ENCODE measurements around the gene INHBE. TPM values are rescaled to one million over a fixed set of nuclear protein-coding genes. Genes with fewer than 3 reads are reported as not detected.

Gene INHBE
- total RNA-seq, 2 donors from 2014 or later: not detected

- Histone ChIP-seq H3K27ac (no peak overlapping the region), H3K9me3 (no peaks in the 10 kb centered on the region), H3K36me3 (replicated peaks in 1 of 2; ENCODE audit: insufficient read depth in 1 of 2, low read depth in 2 of 2) (no peaks in the 10 kb centered on the region), H3K27me3 (no peaks in the 10 kb centered on the region), H3K4me3 (no peak overlapping the region), H3K4me1 (peaks cover 5% of the 10 kb centered on the region)
- 91 to 94% methylated on average over 6 of the region's 6 CpGs for WGBS, 2 donors
- TF ChIP-seq CTCF (IDR thresholded peaks at IDR 0.05) (no peak), POLR2A (IDR thresholded peaks at IDR 0.05) (no peak)
- DNase-seq (no peak), ATAC-seq (no peak)
- intact Hi-C loops (cut with DNase I): no loop called here
Observed at GRCh38 chr12:57446292-57446960, 8.7 kb upstream of the INHBE start.

DNA sequence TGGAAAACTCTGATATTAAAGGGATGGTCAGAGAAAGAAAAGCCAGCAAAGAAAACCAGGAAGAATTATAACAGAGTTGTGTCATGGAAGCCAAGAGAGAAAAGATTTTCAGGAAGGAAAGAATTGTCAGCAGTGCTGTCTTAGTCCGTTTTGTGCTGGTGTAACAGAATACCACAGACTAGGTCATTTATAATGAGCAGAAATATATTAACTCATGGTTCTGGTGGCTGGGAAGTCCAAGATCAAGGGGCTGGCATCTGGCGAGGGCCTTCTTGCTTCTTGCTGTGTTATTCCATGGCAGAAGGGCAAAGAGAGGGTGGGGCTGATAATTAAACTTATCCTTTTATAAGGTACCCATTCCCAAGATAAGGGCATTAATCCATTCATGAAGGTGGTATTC is 6.4 kb upstream of the INHBE start:
- no peak overlapping the region for H3K27ac ChIP-seq
- intact Hi-C loops (cut with DNase I): no loop called here
- no peaks in the 10 kb centered on the region for H3K36me3 ChIP-seq (replicated peaks in 1 of 2; ENCODE audit: insufficient read depth in 1 of 2, low read depth in 2 of 2)
- WGBS, 2 donors: 60 to 80% methylated on average over 2 of the region's 2 CpGs
- no peak for DNase-seq
- TF ChIP-seq POLR2A (IDR thresholded peaks at IDR 0.05) (no peak), CTCF (IDR thresholded peaks at IDR 0.05) (no peak)
- no peak for ATAC-seq
- H3K27me3 ChIP-seq: no peaks in the 10 kb centered on the region
- peaks cover 9% of the 10 kb centered on the region for H3K4me1 ChIP-seq
- no peaks in the 10 kb centered on the region for H3K9me3 ChIP-seq
- no peak overlapping the region for H3K4me3 ChIP-seq

- ATAC-seq (no peak), DNase-seq (no peak)
- 94% methylated on average over 7 of the region's 7 CpGs; no CpG with 5 or more reads in 1 of the 2 donors for WGBS, 2 donors
- Histone ChIP-seq H3K27me3 (no peaks in the 10 kb centered on the region), H3K4me3 (no peak overlapping the region), H3K4me1 (peaks cover 9% of the 10 kb centered on the region), H3K9me3 (no peaks in the 10 kb centered on the region), H3K27ac (no peak overlapping the region), H3K36me3 (replicated peaks in 1 of 2; ENCODE audit: insufficient read depth in 1 of 2, low read depth in 2 of 2) (no peaks in the 10 kb centered on the region)
- TF ChIP-seq POLR2A (IDR thresholded peaks at IDR 0.05): no peak
- TF ChIP-seq CTCF (IDR thresholded peaks at IDR 0.05): no peak
- intact Hi-C loops (cut with DNase I): no loop called here
Observed at GRCh38 chr12:57449375-57449774, 5.7 kb upstream of the INHBE start.

GRCh38 chr12:57450057-57450456 is 5.0 kb upstream of the INHBE start:
- Histone ChIP-seq H3K27ac (no peak overlapping the region), H3K4me1 (peaks cover 9% of the 10 kb centered on the region), H3K4me3 (no peak overlapping the region), H3K27me3 (no peaks in the 10 kb centered on the region), H3K36me3 (replicated peaks in 1 of 2; ENCODE audit: insufficient read depth in 1 of 2, low read depth in 2 of 2) (no peaks in the 10 kb centered on the region), H3K9me3 (no peaks in the 10 kb centered on the region)
- intact Hi-C loops (cut with DNase I): loop anchor here (5.0 kb wide), 1 partner anchor 148 kb away; no protein-coding TSS in a partner anchor
- no peak for TF ChIP-seq CTCF (IDR thresholded peaks at IDR 0.05)
- TF ChIP-seq POLR2A (IDR thresholded peaks at IDR 0.05): no peak
- 96 to 97% methylated on average over 3 of the region's 3 CpGs for WGBS, 2 donors
- ATAC-seq (no peak), DNase-seq (no peak)

DNA sequence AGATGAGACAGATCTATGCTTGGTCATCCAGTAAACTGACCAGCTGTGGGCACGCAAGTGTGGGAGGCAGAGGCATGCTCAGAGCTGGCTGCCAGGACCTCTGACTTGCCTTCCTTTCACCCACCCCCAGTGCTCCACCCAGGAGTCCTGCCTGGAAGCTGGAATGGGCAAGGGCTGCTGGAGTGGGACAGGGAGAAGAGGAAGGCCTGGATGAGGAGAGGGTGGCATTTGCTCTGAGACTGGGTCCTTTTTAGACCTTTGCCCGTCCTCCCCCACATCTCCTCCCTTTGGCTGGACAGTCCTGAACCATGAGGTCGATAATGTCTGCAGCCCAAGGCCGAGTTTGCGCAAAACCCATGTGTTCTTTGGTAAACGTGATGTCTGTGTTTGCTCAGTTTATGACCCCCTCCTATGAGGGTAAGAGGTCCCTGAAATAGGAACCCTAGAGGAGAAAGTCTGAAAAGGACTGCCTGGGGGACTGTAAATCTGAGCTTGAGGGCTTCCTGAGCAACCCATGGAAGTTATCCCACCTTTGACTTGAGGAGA is 3.8 kb upstream of the INHBE start:
- intact Hi-C loops (cut with DNase I): loop anchor here (5.0 kb wide), 1 partner anchor 149 kb away; no protein-coding TSS in a partner anchor
- ATAC-seq (peak; percentile 22), DNase-seq (peak in 1 of 4 donors; percentile 37)
- H3K9me3 ChIP-seq: no peaks in the 10 kb centered on the region
- no peaks in the 10 kb centered on the region for H3K36me3 ChIP-seq (replicated peaks in 1 of 2; ENCODE audit: insufficient read depth in 1 of 2, low read depth in 2 of 2)
- H3K4me3 ChIP-seq: no peak overlapping the region
- no peaks in the 10 kb centered on the region for H3K27me3 ChIP-seq
- H3K27ac ChIP-seq: no peak overlapping the region
- 26 to 45% methylated on average over 5 to 6 of the region's 6 CpGs for WGBS, 2 donors
- TF ChIP-seq CTCF (IDR thresholded peaks at IDR 0.05): no peak
- no peak for TF ChIP-seq POLR2A (IDR thresholded peaks at IDR 0.05)
- H3K4me1 ChIP-seq: peaks cover 9% of the 10 kb centered on the region

All from body of pancreas (tissue), 4 donors.